ENCODE results near the gene TAS1R3. TPM values are rescaled to one million over a fixed set of nuclear protein-coding genes. Genes with fewer than 3 reads are reported as not detected.

TAS1R3 gene
- total and polyA plus RNA-seq, 10 of the 15 experiments (the other 5 are each of a cell fraction or from before 2014, with no cell fraction given): 0.04 to 0.51 (median 0.08) TPM; not detected in 3

- TF ChIP-seq, protein P1, sequence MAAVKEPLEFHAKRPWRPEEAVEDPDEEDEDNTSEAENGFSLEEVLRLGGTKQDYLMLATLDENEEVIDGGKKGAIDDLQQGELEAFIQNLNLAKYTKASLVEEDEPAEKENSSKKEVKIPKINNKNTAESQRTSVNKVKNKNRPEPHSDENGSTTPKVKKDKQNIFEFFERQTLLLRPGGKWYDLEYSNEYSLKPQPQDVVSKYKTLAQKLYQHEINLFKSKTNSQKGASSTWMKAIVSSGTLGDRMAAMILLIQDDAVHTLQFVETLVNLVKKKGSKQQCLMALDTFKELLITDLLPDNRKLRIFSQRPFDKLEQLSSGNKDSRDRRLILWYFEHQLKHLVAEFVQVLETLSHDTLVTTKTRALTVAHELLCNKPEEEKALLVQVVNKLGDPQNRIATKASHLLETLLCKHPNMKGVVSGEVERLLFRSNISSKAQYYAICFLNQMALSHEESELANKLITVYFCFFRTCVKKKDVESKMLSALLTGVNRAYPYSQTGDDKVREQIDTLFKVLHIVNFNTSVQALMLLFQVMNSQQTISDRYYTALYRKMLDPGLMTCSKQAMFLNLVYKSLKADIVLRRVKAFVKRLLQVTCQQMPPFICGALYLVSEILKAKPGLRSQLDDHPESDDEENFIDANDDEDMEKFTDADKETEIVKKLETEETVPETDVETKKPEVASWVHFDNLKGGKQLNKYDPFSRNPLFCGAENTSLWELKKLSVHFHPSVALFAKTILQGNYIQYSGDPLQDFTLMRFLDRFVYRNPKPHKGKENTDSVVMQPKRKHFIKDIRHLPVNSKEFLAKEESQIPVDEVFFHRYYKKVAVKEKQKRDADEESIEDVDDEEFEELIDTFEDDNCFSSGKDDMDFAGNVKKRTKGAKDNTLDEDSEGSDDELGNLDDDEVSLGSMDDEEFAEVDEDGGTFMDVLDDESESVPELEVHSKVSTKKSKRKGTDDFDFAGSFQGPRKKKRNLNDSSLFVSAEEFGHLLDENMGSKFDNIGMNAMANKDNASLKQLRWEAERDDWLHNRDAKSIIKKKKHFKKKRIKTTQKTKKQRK (IDR thresholded peaks at IDR 0.05; ENCODE audit: low read depth, low read length): no peak
- TF ChIP-seq ATF7 (IDR thresholded peaks at IDR 0.05; ENCODE audit: low read depth) (no peak), ZNF384 (IDR thresholded peaks at IDR 0.05; ENCODE audit: borderline replicate concordance, low read depth, low read length) (no peak)
- no peak overlapping the region for H3K4me3 ChIP-seq
- H3K9me3 ChIP-seq (replicated peaks; ENCODE audit: control insufficient read depth, insufficient read depth, low read length): no peaks in the 10 kb centered on the region
- in situ Hi-C loops (cut with MboI): no loop called here
- 93% methylated on average over 26 of the region's 26 CpGs for WGBS (ENCODE audit: insufficient coverage, insufficient replicate concordance, low lambda C conversion rate, missing lambda C conversion rate)
- no peaks in the 10 kb centered on the region for H3K79me2 ChIP-seq (ENCODE audit: control insufficient read depth, insufficient read depth, low read length)
- ChIA-PET POLR2A (no interaction called here), SMC1A (ENCODE audit: uncharacterized antibody, unreplicated experiment) (no interaction called here), CTCF (no interaction called here), RAD21 (ENCODE audit: unreplicated experiment) (no interaction called here)
- DNase-seq (ENCODE audit: low read depth, low spot score): no peak
- intact Hi-C loops (cut with micrococcal nuclease; ENCODE audit: unreplicated experiment): no loop called here
- no TSS peak for BruUV-seq (replicated peaks)
- H3K4me1 ChIP-seq (ENCODE audit: control insufficient read depth, insufficient read depth, low read length): no peaks in the 10 kb centered on the region
- H3K36me3 ChIP-seq (ENCODE audit: control insufficient read depth in 2 of 2, insufficient read depth in 2 of 2, low read length in 1 of 2): peaks cover 0 to 5% of the 10 kb centered on the region in 2 experiments
- no peak overlapping the region for H3K9ac ChIP-seq (ENCODE audit: control insufficient read depth, insufficient read depth, low read length)
- H3K27ac ChIP-seq (ENCODE audit: control insufficient read depth, insufficient read depth): no peak overlapping the region
- no peak overlapping the region for H2AFZ ChIP-seq (ENCODE audit: control insufficient read depth, low read depth, low read length)
- no peak for FAIRE-seq
- no peak for ATAC-seq
- no peaks in the 10 kb centered on the region for H4K20me1 ChIP-seq (ENCODE audit: control insufficient read depth, insufficient read depth)
- H3K27me3 ChIP-seq (replicated peaks in 1 of 2; ENCODE audit: control insufficient read depth in 2 of 2, insufficient read depth in 2 of 2, low read length in 1 of 2): no peaks in the 10 kb centered on the region
- H3K4me2 ChIP-seq (ENCODE audit: control insufficient read depth, insufficient read depth): no peak overlapping the region
These were observed 5.4 kb downstream of the TAS1R3 start for GRCh38 chr1:1336446-1336845.

All from GM12878 (cell line).